ENCODE results near the gene FSD1L. TPM values are rescaled to one million over a fixed set of nuclear protein-coding genes. Genes with fewer than 3 reads are reported as not detected.

The FSD1L gene
- polyA plus RNA-seq, 1 of the 3 experiments (the other 2 are of a cell fraction): 0.76 TPM

DNA sequence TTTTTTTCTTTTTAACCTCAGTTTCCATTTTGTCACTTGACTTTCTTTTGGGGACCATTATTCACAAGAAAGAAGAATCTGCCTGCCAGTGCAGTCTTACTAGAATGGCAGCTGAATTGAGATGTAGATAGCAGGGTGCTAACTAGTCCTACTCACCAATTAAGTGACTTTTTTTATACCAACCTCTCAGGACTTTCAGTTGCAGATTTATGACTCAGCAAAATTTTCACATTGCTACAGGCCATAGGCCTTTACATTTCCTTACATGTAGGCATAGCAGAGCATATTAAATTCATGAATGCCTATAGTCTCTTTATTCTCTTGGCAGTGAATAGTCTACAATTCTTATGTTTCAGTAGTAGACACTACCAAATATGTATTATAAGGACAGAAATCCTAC lies 56.0 kb downstream of the FSD1L start:
- H3K27me3 ChIP-seq (ENCODE audit: insufficient read depth): no peaks in the 10 kb centered on the region
- no peaks in the 10 kb centered on the region for H4K20me1 ChIP-seq (ENCODE audit: insufficient read depth)
- H3K4me2 ChIP-seq: no peak overlapping the region
- H3K79me2 ChIP-seq (ENCODE audit: insufficient read depth): peaks cover 30% of the 10 kb centered on the region; the same call in 1 of the 2 replicates
- H3K9me3 ChIP-seq: no peaks in the 10 kb centered on the region
- H3K9me2 ChIP-seq: no peaks in the 10 kb centered on the region
- H3F3A ChIP-seq (replicated peaks; ENCODE audit: insufficient read depth): peaks cover 4% of the 10 kb centered on the region
- no peak overlapping the region for H2AFZ ChIP-seq (ENCODE audit: low read depth)
- H3K4me3 ChIP-seq (ENCODE audit: low read depth in 2 of 2, low read length in 1 of 2): no peak overlapping the region
- no peak for TF ChIP-seq TCF12 (IDR thresholded peaks at IDR 0.05)
- no peak for DNase-seq
- no peak overlapping the region for H3K9ac ChIP-seq
- H3K4me1 ChIP-seq (ENCODE audit: control insufficient read depth in 1 of 2, insufficient read depth in 2 of 2, low read depth in 1 of 2, low read length in 1 of 2): peaks cover 0 to 13% of the 10 kb centered on the region in 2 experiments; a peak in 1 of 4 replicates
- H3K36me3 ChIP-seq (replicated peaks in 1 of 2; ENCODE audit: control insufficient read depth in 1 of 2, insufficient read depth in 2 of 2, low read length in 1 of 2): peaks cover 10 to 19% of the 10 kb centered on the region in 2 experiments
- POLR2A ChIA-PET: no interaction called here
- H3K27ac ChIP-seq (ENCODE audit: low read depth in 2 of 2, low read length in 1 of 2): no peak overlapping the region; a peak in 1 of 4 replicates
- CTCF ChIA-PET: no interaction called here

DNA sequence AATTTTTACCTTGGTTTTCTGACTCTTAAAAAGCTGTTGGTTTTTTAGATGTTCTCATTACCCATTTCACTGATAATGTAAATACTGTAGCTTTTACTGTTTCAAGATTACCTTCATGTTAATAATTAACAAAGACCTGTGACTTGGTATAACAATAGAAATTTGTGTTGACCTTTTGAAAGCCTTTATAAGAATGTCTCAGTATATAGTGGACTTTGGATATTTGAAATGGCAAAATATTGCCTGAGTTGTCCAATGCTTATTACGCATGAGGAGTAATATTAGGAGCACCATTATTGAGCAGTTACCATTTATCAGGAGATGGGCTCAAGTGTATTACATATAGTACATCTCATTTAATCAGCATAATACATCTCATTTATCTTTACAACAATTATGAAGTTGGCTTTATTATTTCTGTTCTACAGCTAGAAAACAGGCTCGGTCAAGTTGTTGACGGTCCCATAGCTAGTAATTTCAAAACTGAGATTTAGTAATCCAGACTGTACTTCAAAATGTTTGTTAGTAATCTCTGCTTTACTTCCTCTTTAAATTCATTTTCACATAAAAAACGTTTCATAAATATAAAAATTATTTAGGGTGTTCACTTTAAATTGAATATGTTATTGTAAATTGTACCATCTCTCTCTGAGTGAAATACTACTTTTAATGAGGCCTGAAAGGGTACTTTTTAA lies 59.4 kb downstream of the FSD1L start:
- POLR2A ChIA-PET: no interaction called here
- TF ChIP-seq EZH2phosphoT487 (IDR thresholded peaks at IDR 0.05; ENCODE audit: borderline replicate concordance, low read depth): no peak
- TF ChIP-seq, protein P1, sequence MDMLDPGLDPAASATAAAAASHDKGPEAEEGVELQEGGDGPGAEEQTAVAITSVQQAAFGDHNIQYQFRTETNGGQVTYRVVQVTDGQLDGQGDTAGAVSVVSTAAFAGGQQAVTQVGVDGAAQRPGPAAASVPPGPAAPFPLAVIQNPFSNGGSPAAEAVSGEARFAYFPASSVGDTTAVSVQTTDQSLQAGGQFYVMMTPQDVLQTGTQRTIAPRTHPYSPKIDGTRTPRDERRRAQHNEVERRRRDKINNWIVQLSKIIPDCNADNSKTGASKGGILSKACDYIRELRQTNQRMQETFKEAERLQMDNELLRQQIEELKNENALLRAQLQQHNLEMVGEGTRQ (IDR thresholded peaks at IDR 0.05; ENCODE audit: borderline replicate concordance, low read depth, low read length): no peak
- TF ChIP-seq ELF1 (IDR thresholded peaks at IDR 0.05): no peak
- TF ChIP-seq, protein P2, sequence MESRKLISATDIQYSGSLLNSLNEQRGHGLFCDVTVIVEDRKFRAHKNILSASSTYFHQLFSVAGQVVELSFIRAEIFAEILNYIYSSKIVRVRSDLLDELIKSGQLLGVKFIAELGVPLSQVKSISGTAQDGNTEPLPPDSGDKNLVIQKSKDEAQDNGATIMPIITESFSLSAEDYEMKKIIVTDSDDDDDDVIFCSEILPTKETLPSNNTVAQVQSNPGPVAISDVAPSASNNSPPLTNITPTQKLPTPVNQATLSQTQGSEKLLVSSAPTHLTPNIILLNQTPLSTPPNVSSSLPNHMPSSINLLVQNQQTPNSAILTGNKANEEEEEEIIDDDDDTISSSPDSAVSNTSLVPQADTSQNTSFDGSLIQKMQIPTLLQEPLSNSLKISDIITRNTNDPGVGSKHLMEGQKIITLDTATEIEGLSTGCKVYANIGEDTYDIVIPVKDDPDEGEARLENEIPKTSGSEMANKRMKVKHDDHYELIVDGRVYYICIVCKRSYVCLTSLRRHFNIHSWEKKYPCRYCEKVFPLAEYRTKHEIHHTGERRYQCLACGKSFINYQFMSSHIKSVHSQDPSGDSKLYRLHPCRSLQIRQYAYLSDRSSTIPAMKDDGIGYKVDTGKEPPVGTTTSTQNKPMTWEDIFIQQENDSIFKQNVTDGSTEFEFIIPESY (IDR thresholded peaks at IDR 0.05; ENCODE audit: borderline replicate concordance, low read depth): no peak
- no peak for TF ChIP-seq POLR2AphosphoS5 (IDR thresholded peaks at IDR 0.05; ENCODE audit: low read depth, low read length)
- Histone ChIP-seq H4K20me1 (ENCODE audit: insufficient read depth) (no peaks in the 10 kb centered on the region), H3K27ac (ENCODE audit: low read depth in 2 of 2, low read length in 1 of 2) (no peak overlapping the region), H3K27me3 (ENCODE audit: insufficient read depth) (no peaks in the 10 kb centered on the region), H3K4me3 (ENCODE audit: low read depth in 2 of 2, low read length in 1 of 2) (no peak overlapping the region), H3F3A (replicated peaks; ENCODE audit: insufficient read depth) (peaks cover 18% of the 10 kb centered on the region), H2AFZ (ENCODE audit: low read depth) (no peak overlapping the region), H3K4me1 (ENCODE audit: control insufficient read depth in 1 of 2, insufficient read depth in 2 of 2, low read depth in 1 of 2, low read length in 1 of 2) (peaks cover 0 to 15% of the 10 kb centered on the region in 2 experiments; a peak in 1 of 4 replicates), H3K4me2 (no peak overlapping the region), H3K9me2 (no peaks in the 10 kb centered on the region), H3K36me3 (replicated peaks in 1 of 2; ENCODE audit: control insufficient read depth in 1 of 2, insufficient read depth in 2 of 2, low read length in 1 of 2) (peaks cover 10 to 19% of the 10 kb centered on the region in 2 experiments), H3K79me2 (ENCODE audit: insufficient read depth) (peaks cover 7% of the 10 kb centered on the region; the same call in 1 of the 2 replicates), H3K9me3 (no peaks in the 10 kb centered on the region), H3K9ac (no peak overlapping the region)
- CTCF ChIA-PET: no interaction called here
- no peak for DNase-seq
- 80% methylated on average over 4 of the region's 4 CpGs for WGBS (ENCODE audit: low lambda C conversion rate)

GRCh38 chr9:105508530-105508929 lies 60.7 kb downstream of the FSD1L start:
- Histone ChIP-seq H2AFZ (ENCODE audit: low read depth) (no peak overlapping the region), H3K4me2 (no peak overlapping the region), H3K9me3 (no peaks in the 10 kb centered on the region), H3K36me3 (replicated peaks in 1 of 2; ENCODE audit: control insufficient read depth in 1 of 2, insufficient read depth in 2 of 2, low read length in 1 of 2) (peaks cover 15 to 25% of the 10 kb centered on the region in 2 experiments), H3K9ac (no peak overlapping the region), H3K4me3 (ENCODE audit: low read depth in 2 of 2, low read length in 1 of 2) (no peak overlapping the region), H3K27me3 (ENCODE audit: insufficient read depth) (no peaks in the 10 kb centered on the region), H3K9me2 (no peaks in the 10 kb centered on the region), H3K79me2 (ENCODE audit: insufficient read depth) (no peaks in the 10 kb centered on the region; the same call in 1 of the 2 replicates), H3F3A (replicated peaks; ENCODE audit: insufficient read depth) (peaks cover 16% of the 10 kb centered on the region), H3K27ac (ENCODE audit: low read depth in 2 of 2, low read length in 1 of 2) (no peak overlapping the region), H4K20me1 (ENCODE audit: insufficient read depth) (no peaks in the 10 kb centered on the region), H3K4me1 (ENCODE audit: control insufficient read depth in 1 of 2, insufficient read depth in 2 of 2, low read depth in 1 of 2, low read length in 1 of 2) (peaks cover 0 to 15% of the 10 kb centered on the region in 2 experiments; a peak in 1 of 4 replicates)
- 96% methylated on average over 2 of the region's 2 CpGs for WGBS (ENCODE audit: low lambda C conversion rate)
- POLR2A ChIA-PET: no interaction called here
- DNase-seq: no peak
- TF ChIP-seq FOXJ3 (CRISPR knock-in tag; IDR thresholded peaks at IDR 0.05): no peak
- no peak for TF ChIP-seq SMC3 (IDR thresholded peaks at IDR 0.05; ENCODE audit: low read depth, low read length)
- CTCF ChIA-PET: no interaction called here

Measured in SK-N-SH (cell line).